GM21619 (cell line): ENCODE data around the gene RERE.
"Not testable (repeated sequence)": the region's sequence is repeated elsewhere in the genome, so short reads cannot be mapped to it uniquely, and the experiment has no call there.

Experiments used
- ATAC-seq: cut with Tn5 transposase; IDR thresholded peaks from one replicate; pipeline ENCODE4 v1.9.1; 2021; ENCODE audit not compliant: unreplicated experiment

RERE gene

GRCh38 chr1:8754247-8754650 lies 63.2 kb downstream of the RERE start:
- ATAC-seq: no peak

DNA sequence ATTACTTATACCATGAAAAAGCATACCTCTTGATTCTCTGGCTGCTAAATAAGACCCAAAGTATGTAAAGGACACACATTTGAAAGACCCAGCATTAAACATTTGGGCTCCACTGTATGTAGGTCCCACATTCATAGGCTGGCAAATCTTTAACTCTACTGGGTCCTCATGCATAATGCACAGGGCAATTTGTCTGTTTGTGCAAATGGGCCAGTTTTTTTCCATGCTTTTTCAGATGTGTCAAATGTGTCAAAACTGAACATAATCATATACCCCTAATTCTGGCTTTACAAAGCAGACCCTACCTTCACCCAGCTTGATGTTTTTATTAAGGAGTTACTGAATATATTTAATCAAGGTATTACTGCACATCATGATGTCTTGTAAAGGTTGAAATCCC lies 63.7 kb downstream of the RERE start:
- no peak for ATAC-seq

- no peak for ATAC-seq
Measured at GRCh38 chr1:8752921-8753713, 64.3 kb downstream of the RERE start.

DNA sequence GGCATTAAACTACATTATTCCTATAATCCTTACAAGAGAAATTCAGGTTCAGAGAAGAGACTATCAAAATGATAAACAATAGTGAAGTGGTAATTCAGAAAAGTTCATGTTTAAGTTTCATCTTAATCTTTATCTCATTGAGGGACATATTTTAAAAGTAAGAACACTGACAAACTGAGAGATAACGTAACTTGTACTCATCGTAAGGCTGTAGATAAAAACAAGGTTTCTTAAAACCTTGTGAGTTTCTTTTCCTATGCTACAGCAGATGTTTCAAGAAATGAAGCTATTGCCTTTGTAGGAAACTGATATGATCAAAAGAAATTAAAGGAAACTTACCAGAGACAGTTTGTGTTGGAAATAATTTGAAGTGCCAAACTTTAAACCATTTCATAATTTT lies 65.0 kb downstream of the RERE start:
- no peak for ATAC-seq

DNA sequence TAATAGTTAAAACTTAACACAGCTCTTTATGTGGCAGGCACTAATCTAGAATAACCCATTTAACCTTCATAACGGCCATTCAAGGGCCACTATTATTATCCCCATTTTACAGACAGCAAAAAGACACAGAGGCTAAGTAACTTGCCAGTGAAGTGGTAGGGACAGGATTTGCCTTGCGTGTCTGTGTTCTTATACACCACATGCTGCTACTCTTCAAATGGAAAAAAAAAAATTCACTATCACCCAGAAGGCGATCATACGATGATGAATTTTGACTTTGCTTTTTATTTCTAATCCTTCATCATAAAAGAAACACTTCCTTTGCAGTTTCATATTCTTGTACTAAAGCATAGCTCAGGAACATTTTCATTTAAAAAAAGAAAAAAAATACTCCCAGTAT lies 65.5 kb downstream of the RERE start:
- ATAC-seq: no peak

DNA sequence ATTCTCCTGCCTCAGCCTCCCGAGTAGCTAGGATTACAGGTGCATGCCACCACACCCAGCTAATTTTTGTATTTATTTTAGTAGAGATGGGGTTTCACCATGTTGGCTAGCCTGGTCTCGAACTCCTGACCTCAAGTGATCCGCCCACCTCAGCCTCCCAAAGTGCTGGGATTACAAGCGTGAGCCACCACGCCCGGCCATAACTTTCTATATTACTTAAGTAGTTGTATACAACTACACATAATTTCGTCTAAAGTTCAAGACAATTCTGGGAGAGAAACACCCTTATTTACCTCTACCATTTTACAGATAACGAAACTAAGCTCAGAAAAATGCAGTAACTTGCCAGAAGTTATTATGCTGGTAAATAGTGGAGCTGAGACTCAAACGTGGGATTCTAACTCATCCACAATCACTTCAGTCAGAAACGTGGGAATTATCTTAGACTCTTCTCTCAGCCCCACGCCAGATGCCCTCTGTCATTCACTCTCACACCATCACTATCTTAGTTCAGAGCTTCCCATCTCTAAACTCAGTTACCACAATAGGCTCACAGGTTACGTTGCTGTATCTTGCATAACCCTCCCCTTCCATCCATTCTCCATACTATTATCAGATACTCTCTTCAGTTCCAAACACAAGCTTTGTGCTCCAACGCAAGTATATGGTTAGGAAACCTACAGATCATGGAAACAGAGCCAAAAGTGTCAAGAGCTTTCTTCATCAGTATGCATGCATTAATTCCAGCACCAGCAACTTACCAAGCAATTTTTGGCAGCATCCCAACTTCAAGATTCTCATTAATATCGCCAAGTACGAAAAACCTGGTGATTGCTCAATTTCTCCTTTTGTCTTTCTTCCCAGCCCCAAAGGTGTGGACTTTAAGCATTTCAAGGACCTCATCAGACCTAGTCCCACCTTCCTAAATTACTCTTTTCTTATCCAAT lies 69.3 kb downstream of the RERE start:
- ATAC-seq: no peak

DNA sequence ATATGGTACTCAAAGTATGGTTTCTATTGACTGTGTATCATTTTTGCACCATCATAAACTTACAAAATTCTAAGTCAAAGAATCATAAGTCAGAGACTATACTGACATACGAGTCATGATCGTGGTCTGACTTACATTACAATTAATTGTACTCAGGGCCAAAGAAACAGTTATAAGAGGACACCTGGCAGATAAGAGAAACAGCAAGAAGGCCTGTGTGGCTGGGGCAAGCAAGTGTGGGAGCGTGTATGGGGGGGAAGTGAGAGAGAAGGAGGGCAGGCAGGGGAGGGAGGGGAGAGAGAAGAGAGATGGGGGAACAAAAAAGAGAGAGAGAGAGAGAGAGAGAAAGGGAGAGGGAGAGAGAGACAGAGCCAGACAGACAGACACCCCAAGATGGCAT lies 70.9 kb downstream of the RERE start:
- ATAC-seq: no peak

GRCh38 chr1:8745749-8746390 lies 71.6 kb downstream of the RERE start:
- ATAC-seq: no peak

DNA sequence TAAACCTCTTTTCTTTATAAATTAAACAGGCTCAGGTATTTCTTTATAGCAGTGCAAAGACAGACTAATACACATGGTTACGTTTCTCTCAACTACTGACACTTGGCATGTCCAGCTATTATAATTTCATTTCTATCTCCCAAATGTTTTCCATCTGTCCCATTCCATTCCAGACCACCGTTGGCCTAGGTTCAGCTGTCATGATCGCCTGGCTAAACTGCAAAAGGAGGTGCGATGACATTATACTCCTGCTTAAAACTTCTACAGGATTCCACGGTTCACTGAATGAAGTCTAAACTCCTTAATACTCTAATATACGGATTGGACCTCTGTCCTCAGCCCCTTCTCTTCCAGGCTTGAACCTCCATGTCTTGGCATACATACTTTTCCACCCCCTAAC lies 72.1 kb downstream of the RERE start:
- no peak for ATAC-seq

- ATAC-seq: no peak
Measured at GRCh38 chr1:8742022-8742924, 75.2 kb downstream of the RERE start.

- ATAC-seq: no peak
Measured at GRCh38 chr1:8740034-8740449, 77.4 kb downstream of the RERE start.

DNA sequence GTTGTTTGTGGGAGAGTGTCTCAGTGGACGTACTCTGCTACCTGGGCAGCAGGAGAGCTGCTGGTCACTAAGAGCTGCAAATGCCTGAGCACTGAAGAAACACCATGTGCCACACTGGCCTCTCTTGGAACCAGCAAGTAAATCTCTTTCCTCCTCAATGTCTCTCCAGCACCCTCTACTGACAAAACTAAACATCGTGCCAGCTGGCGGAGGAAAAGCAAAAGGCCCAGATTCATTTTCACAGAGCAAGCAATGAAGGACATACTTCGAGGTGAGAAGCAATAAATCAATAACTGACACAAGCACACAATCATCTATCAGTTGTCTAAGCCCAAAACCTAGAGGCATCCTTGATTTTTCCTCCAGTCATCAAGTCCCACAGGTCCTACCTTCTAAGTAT lies 78.1 kb downstream of the RERE start:
- no peak for ATAC-seq

- no peak for ATAC-seq
Measured at GRCh38 chr1:8736927-8737326, 80.5 kb downstream of the RERE start.

DNA sequence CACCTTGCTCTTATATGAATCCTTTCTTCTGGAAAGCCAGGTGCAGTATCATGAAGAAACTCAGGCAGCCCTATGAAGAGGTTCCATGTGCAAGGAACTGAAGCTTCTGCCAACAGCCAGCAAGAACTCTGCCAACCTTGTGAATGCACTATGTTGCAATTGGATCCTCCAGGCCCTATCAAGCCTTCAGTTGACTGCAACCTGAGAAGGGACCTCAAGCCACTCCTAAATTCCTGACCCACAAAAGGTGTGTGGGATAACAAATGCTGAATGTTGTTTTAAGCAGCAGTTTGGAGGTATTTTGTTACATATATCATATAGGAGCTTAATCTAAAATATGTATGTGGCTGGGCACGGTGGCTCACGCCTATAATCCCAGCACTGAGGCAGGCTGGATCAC lies 84.0 kb downstream of the RERE start:
- no peak for ATAC-seq

GRCh38 chr1:8731162-8731561 lies 86.3 kb downstream of the RERE start:
- no peak for ATAC-seq

- no peak for ATAC-seq
Measured at GRCh38 chr1:8728464-8728863, 89.0 kb downstream of the RERE start.

GRCh38 chr1:8727809-8728213 lies 89.6 kb downstream of the RERE start:
- ATAC-seq: no peak

- ATAC-seq: not testable (repeated sequence)
Measured at GRCh38 chr1:8727316-8727715, 90.1 kb downstream of the RERE start.

GRCh38 chr1:8726801-8727186 lies 90.6 kb downstream of the RERE start:
- ATAC-seq: not testable (repeated sequence)

DNA sequence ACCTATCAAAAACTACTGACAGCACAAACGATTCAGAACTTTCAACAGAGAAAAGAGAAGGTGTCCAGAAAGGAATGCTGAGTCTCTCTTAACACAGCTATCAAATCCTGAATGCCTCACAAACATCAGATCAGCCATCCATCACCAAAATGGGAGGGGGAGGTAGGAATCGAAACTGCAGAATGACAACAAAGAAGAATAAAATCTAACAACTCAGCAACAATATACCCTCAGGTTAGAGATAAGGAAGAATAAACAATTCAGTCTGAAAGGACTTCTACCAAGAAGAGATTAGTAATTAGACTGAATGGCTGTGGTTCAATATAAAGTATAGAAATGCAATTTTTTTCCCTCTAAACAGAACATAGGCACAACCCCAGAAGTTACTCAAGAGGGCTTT lies 94.4 kb downstream of the RERE start:
- no peak for ATAC-seq

- no peak for ATAC-seq
Measured at GRCh38 chr1:8722366-8722765, 95.1 kb downstream of the RERE start.
